ENCODE measurements around the gene MOCS1.

The MOCS1 gene

DNA sequence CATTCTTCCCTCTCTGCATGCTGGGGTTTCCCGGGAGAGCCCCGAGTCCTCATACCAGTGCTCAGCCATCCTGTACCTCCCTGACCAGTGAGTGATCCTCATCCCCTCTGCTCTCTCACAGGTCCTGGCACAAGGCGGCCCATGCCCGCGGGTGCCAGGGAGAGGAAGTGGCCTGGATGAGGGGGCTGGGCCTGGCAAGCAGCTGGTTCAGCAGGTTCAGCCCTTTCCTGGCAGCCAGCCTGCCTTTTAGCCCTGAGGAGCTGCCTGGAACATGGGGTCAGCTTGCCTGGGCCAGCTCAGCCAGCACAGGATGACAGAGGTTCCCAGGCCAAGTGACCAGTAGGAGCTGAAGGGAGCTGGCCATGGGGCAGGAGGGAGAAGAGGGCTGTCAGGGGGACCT is 10.9 kb downstream of the MOCS1 start:
- no peak for DNase-seq

DNA sequence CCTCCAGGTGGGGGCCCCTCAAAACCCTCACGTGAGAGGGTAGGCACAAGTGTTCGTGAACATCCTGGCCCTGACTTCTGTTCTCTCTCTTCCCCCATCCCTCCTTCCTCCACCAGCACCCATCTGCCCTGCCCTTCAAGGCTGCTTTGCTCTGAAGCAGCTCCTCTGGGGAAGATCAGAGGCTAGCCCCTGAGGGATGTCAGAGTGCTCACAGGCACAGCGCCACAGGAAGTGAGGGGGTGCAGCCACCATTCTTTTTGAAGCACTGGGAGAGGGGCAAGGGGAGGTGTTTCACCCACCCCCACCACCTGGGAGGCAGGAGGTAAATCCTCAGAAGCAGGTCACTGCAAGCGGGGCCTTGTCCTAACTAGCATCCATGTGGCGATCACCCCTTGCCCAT is 11.4 kb downstream of the MOCS1 start:
- no peak for DNase-seq

DNA sequence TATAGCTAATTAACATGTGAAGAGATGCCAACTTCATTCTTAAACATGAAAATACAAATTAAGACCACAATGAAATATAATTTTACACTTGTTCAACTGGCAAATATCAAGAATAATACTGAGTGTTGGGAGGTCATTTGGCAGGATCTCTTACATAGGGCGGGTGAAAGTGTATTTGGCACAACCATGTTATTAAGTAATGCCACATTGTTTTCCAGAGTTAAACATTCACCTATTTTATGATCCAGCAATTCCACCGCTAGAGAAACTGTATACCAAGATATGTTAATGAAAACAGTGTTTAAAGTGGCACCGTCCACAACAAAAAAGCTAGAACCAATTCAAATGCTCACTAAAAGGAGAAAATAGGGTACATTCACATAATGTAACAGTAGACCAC is 14.1 kb downstream of the MOCS1 start:
- no peak for DNase-seq

DNA sequence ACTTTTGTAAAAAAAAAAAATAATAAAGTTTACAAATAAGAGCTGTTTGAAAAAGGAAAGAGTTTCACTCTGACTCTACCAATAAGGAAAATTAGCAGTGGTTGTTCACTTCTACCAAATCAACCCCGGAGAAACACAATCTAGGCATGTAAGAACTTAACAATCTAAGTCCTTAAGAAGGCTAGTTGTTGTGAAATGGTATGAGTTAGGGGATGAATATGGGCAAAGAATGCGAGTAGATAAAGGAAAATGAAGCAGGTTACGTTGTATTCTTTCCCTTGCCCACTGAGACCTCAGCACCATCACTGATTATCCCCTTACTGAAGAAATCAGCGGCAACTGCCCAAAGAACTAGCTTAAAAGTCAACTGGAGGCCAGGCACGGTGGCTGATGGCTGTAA is 15.4 kb downstream of the MOCS1 start:
- DNase-seq: no peak

DNA sequence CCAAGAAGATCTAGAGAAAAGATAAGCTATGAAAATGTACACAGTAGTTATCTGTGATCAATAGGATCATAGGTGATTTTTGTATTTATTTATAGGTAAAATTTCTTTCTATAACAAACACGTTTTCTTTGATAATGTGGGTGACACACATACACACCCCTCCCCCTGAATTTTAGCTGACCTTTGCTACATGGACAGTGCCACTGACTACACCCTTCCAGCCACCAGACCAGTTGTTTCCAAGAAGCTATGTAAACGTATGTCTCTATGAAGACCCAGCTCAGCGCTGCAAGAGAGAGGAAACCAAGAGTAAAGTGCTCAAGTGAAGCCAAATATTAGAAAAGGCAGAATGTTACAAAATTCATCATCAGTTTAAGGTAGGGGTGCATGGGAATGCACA is 16.3 kb downstream of the MOCS1 start:
- DNase-seq: no peak

DNA sequence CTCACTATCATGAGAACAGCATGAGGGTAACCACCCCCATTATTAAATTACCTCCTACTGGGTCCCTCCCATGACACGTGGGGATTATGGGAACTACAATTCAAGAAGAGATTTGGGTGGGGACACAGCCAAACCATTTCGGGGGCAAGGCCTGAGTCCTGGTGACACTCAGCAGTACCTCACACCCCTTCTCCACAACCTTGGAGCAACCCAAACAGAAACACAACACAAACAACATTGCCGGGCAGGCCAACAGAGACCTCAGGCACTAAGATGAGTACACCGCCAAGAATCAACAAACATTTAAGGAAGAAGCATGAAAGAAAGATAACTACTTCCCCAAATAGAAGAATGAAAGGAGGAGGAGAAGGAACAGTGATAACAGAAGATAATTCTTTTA is 16.9 kb downstream of the MOCS1 start:
- no peak for DNase-seq

DNA sequence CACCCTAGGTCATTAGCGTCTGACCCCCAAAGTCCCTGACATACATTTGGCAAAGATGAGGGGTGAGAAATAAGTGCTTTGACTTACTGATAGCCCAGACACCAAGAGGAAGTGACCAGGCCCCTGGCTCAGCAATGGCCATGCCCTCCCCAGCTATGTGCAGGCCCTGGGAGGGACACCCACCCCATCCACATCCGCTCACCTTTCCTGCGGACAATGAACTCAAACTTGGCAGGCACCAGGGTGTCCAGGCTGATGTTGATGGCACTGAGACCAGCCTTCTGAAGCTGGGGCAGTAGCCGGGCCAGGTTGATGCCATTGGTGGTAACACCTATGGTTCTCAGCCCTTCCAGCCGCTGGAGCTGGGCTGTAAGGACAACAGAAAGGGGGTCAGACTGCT is 18.4 kb downstream of the MOCS1 start:
- no peak for DNase-seq

DNA sequence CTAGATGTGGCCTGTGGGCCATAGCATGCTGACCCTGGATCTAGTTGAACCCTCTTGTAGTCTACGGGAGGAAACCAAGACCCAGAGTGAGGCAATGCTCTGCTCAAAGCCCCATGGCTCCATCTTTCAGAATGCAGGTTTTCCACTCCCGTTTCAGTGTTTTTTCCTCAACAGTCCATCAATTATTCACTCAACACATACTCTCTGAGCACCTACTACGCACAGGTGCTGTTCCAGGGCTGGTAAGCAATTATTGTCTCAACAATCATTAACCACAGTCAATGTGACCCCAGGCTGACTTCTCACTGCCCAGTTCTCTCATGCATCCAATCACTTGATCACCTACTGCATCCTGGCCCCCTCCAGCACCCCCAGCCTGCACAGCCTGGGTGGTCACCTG is 20.0 kb downstream of the MOCS1 start:
- no peak for DNase-seq

DNA sequence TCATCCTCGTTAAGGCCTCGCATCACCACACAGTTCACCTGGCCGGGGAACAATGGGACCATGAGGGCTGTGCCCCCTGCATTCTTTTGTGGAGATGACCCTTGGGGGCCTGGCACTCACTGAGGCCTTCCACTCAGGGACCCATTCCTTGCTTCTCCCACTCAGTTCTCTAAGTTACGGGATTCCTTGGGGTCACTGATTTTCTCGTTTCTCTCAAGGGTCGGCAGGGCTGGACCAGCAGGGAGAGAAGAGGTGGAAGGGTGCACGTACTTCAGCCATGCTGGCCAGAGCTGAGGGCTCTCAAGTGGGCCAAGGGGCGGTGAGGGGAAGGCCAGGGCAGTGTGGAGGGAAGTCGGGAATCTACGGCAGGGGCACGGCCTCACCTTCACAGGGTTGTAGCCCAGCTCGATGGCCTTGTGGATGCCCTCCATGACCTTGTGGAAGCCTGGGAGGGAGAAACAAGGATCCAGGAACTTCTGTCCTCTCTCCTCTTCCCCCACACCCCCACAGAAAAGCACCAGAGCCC is 20.8 kb downstream of the MOCS1 start:
- DNase-seq: no peak

DNA sequence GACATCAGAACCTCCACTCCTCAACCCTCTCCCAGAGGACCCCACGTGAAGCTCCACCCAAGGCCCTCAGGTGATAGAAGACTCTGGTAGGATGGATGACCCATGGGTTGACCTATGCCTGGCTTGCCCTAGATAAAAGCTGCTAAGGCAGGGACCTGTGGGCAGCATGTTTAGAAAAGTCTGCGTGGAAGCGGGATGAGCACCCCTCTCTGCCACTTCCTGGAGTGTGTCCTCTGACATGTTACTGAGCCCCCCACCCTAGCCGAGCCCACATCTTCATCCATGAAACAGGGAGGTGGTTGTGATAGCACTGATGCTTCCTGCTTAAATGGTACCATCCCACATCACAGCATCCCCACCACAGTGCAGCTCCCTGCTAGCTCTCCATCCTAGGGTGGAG is 21.8 kb downstream of the MOCS1 start:
- DNase-seq: no peak

DNA sequence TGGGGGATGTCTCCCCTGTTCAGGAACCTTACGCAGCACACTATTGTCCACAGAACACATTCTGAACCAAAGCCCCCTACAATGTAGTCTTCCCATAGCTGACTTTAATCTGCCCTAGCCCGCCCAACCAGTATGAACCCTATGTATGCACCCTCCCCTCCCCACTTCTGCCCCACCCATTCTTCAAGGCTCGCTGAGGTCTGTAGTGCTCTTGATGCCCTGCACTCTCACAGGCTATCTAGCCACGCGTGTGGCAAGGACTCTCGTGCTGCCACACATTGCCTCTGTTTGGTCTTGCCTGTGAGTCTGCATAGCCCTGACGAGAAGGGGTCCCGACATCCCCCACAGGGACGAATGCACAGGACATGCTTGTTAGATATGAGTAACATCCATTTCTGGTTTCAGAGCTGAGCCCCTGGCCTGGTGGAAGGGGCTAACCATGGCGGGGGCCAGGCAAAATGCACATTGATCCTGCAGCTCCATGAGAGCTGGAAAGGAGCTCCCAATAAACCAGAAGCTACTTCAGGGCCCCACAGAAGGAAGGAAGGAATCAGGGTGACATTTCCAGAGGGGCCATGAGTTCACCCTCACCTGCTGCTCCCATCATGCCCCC is 22.6 kb downstream of the MOCS1 start:
- DNase-seq: peak in 1 of 2 experiments; percentile 22

DNA sequence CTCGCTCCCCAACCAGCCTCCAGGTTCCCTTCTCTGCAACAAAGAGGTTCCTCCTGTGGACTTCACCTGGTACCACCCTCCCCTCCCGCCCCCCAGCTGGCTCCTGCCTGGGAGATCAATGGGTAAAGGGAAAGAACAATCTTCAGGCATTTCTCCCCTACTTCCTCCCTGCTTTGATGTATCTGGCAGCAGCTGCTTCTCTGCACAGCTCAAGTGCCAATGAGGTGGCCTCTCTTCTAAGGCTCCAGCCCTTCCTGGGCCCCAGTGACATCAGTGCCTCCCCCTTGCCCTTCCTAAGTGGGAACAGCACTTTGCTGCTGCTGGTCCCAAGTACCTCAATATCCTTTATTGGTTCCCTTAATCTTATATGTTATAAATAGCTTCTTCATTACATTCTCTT is 23.5 kb downstream of the MOCS1 start:
- no peak for DNase-seq

DNA sequence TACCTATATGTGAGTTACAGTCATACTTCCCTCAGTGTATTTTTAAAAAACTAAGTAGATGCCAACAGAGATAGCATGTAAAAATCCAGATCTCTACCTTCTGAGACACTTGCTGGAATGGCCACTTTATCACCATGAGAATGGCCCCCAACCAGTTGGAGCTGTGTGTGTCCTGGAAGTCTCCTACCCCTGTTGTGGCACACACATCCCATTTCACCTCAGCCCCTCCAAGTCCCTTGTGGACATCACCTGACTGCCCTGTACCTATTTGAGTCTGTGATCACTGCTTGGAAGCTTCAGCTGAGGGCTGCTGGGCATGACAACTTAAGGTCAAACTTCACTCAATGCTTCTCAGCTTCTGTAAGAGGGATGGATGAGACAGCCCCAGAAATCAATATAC is 24.1 kb downstream of the MOCS1 start:
- no peak for DNase-seq

DNA sequence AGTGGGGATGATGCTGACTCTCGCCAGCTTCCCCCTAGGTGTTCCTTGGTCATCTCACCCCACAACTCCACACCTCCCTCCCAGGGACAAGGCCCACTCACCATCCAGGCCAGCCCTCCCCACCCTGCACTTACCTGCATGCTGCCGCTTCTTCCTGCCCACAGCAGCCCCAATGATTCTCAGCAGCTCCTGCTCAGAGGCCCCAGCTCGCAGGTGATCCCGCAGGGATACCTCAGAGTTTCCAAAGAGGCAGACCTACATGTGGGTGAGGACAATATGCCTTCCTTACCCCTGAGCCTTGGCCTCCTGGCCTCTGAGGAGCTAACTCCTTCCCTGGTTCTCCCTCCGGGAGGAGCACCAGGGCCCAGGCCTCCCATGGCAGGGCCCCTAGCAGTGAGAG is 24.6 kb downstream of the MOCS1 start:
- no peak for DNase-seq

DNA sequence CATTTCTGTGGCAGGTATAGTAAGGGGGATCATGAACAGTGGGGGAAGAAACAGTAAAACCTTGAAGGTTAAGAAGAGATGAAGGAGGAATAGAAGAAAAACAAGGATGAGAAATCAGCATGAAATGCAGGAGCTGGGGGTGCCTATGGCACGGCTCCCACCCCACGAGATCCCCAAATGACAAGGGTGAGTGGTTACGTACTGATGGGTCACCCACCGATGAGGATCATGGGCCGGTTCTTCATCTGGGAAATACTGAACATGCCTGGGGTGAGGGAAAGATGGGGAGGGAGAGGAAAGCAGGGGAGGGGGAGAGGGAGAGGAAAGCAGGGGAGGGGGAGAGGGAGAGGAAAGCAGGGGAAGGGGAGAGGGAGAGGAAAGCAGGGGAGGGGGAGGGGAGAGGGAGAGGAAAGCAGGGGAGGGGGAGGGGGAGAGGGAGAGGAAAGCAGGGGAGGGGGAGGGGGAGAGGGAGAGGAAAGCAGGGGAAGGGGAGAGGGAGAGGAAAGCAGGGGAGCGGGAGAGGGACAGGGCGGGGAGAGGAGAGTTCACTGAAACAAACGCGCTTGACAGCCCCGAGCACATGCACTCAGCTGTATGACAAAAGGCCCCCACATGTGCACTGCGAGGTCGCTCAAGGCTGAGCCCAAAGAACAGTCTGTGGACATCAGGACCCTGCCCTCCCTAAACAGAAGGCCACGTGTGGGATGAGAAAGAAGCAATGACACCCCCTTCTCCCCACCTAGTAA is 25.3 kb downstream of the MOCS1 start:
- DNase-seq: no peak

DNA sequence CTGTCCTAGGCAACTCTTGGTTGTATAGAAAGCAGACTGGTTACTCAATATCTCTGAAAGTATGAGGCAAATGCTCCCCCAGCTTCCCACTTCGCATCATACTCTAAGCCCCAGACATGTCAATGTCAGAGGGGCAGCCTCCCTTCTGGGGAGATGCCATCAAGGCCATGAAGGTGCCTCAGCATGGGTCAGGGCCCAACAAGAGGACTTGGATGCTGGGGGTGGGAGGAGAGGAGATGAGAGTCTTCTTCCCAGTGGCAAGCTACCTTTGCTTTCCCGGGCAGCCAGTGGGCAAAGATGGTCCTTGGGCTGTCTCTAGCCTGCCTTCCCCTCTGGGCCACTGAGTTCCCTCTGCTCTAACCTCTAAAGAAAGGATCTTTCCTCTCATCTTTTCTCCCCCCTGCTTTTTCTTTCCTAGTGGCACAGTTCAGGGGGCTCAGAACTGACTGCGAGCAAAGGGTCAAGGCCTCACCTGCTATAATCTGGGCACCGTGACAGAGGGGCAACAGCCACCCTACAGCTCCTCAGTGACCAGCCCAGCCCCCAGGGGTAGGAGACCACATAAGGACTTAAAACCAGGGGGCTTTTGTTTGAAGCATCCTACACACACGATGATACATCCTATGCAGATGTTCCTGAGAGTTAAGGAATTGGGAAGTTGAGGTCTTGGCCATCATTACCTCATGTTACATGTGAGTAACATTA is 26.2 kb downstream of the MOCS1 start:
- DNase-seq: no peak

DNA sequence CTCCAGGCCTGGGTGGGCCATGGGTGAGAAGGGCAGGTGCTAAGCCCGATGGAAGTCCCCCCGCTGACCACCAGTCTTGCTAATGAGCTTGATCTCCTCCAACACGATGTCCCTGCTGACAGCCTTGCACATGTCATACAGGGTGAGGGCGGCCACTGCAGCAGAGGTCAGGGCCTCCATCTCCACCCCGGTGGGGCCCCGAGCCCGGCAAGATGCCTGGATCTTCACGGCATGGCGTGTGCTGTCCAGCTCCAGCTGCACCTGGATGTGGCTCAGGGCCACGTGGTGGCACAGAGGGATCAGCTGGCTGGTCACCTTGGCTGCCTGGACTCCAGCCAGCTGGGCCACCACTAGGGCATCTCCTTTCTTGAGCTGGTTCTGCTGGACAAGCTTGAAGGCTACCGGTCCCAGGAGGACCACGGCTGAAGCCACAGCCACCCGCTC is 27.9 kb downstream of the MOCS1 start:
- DNase-seq: no peak

DNA sequence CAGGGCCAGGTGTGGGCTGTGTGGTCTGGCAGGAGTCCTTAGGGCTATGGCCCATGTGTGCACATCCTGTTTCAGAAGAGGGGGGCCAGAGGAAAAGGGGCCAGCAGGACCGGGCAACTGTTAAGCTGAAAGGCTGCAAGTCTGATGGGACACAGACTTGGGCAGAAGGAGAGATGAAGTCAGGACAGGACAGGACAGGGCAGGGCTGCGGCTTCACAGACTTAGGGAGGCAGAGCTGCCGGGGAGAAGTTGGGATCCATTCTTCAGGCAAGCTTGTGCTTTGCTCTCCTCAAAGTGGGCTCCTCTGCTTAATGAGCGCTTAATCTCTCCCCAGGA is 28.7 kb downstream of the MOCS1 start:
- no peak for DNase-seq

DNA sequence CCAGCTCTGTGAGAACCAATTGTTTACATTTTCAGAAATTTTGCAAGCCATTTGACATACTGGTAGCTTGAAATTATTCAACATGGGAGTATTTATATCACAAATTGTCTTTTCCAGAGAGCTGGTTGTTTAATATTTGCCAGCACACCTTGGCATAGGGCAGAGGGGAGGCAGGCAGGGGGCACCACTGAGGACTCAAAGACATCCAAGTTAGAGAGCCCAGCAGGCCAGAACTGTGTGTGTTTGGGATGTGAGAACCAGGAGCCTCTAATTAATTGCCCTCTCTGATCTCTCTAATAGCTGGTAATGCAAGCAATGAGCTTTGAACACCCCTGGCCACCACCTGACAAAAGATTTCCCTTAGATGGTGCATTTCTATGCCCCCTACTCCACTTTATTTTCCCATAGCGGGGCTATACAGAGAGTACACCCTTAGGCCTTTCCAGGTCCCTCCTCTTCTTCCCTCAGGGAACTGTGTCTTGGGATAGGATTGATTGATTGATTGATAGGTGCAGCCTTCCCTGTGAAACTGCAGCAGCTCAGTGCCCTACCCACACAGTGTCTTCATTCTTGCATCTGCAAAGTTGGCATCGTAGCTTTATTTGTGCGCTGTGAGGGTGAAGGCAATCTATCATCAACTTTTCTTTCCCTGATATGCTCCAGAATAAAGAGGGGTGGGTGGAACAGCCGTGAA is 29.2 kb downstream of the MOCS1 start:
- no peak for DNase-seq

DNA sequence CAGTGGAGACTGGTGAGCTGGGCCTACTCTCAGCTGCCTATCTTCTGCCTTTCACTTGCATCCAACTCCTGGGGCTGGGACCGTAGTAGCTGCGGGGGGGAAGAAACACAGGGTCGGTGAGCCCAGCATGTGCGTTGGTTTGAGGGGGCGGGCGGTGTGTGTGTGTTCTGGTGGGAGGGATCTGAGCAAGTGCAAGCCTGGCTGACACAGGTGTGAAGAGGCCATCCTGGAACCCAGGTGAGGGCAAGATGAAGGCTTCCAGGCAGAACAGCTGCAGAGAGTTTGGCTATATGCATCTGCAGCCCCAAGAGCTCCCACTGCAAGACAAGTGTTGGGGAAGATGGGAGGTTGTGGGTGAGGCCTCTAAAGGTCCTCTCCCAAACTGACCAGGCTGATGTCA is 30.6 kb downstream of the MOCS1 start:
- no peak for DNase-seq

DNA sequence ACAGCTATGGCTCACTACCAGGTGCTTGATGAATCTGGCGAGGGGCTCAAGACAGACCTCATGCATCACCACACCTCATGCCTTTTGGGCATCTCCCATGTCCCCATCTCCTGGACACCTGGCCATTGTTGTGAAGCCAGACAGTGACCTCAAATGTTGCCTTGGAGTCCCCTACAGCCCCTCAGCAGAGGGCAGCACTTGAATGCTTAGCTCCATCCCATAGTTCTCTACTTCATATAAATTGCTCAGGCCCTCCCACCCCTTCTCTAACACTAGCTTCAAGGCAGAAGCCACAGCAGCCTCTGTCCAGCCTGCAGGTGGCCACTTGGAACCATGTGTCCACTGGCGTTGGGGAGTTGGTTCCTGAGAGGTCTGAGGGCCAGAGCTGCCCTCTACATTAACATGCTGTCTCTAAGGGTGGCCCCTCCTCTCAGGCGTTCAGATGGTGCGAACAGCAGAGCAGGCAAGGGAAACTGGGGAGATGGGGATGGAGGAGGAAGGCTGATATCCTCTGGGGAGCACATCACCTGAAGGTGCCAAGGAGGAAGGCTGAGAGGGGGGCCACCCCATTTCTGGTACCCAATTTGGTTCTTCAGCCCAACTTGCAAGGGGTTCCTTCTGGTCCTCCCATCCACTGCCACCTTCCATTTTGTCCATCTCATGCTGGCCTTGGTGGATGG is 31.3 kb downstream of the MOCS1 start:
- no peak for DNase-seq

DNA sequence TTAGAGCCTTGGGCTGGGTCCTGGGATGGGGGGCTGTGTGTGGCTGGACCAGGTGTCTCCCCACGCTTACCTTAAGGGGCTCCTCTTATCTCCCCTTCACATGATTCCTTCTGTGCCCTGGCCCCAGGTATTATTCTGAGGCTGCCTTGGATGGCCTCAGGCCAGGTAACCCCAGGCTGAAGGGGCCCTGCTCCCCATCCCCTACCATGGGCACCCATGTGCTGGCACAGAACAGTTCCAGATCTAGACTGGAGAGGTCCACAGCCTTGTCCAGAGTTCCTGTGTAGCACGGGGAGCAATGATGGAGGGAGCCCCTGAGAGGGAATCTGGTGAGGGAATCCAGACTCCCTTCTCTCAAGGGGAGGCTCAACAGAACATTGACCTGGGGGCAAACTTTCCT is 32.1 kb downstream of the MOCS1 start:
- no peak for DNase-seq

DNA sequence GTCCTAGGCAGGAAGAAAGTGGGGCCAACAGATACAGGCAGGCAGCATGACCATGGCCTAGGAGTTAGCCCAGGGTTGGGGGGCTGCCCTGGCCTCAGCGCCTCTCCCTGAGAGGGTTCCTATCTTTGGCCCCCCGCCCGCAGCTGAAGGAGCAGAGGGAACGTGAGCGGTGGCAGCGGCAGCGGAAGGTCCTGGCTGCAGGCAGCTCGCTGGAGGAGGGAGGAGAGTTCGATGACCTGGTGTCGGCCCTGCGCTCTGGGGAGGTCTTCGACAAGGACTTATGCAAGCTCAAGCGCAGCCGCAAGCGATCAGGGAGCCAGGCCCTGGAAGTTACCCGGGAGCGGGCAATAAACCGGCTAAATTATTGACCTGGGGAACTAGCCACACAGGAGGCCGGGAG is 32.6 kb downstream of the MOCS1 start:
- no peak for DNase-seq

All from NCI-H187 (cell line).